Mesothelial cell of epicardium (in vitro differentiated cells): ENCODE measurements around the gene BCL6B. TPM values are rescaled to one million over a fixed set of nuclear protein-coding genes. Genes with fewer than 3 reads are reported as not detected.

ENCODE experiments used
- DNase-seq, 2 experiments: peaks; one replicate each; pipeline ENCODE4 v3.0.0; 2021; ENCODE audit warnings: low spot score in 2 of 2; ENCODE audit not compliant: unreplicated experiment in 2 of 2
- H3K27ac Mint-ChIP-seq: 2 replicates; pipeline ENCODE4 v1.8.0; 2021; ENCODE audit warnings: mixed read lengths
- H3K27me3 Mint-ChIP-seq: 2 replicates; pipeline ENCODE4 v1.8.0; 2021; ENCODE audit warnings: low read depth, mixed read lengths
- H3K36me3 Mint-ChIP-seq: 2 replicates; pipeline ENCODE4 v1.8.0; 2021; ENCODE audit warnings: mixed read lengths
- H3K4me1 Mint-ChIP-seq: 2 replicates; pipeline ENCODE4 v1.8.0; 2021; ENCODE audit warnings: mixed read lengths
- H3K4me3 Mint-ChIP-seq: 2 replicates; pipeline ENCODE4 v1.8.0; 2021; ENCODE audit warnings: mild to moderate bottlenecking, moderate library complexity, mixed read lengths
- H3K9me3 Mint-ChIP-seq: 2 replicates; pipeline ENCODE4 v1.8.0; 2021; ENCODE audit warnings: mixed read lengths
- total RNA-seq: library from RNA; stranded (reverse); gene quantifications from 3 replicates; pipeline ENCODE4 v1.2.1, GENCODE V29; 2021
- TF ChIP-seq, protein P1 (sequence below): fragments of 200-600 bp; sonication (generic); IDR thresholded peaks from one replicate; pipeline ENCODE4 v1.5.0; 2021; ENCODE audit warnings: antibody characterized with exemption; ENCODE audit not compliant: unreplicated experiment

Gene BCL6B
- total RNA-seq, 1 donor from 2014 or later = not detected

DNA sequence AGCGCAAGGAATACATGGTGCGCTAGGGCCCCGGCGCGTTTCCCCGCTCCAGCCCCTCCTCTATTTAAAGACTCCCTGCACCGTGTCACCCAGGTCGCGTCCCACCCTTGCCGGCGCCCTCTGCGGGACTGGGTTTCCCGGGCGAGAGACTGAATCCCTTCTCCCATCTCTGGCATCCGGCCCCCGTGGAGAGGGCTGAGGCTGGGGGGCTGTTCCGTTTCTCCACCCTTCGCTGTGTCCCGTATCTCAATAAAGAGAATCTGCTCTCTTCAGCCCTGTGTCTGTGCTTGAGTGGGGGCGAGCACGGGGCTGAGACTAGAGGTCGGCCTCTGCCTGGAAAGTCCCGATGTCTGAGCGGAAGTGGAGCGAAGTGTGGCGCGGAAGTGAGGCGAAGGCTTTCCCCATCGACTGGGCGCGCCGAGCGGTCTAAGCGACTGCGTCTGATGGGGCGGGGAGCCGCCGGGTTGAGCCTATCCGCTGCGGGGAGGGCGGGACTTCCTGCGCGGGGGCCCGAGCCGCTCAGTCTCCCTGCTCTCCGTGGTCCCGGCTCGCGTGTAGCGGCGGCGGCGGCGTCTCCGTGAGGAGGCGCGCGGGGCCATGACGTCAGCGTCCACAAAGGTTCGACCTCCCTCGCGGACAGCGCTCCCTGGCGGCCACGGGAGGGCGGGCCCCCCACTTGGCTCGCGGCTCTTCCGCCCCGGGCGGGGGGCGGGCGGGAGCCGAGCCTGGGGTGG, 8.4 kb upstream of the BCL6B start:
- Mint-ChIP-seq H3K4me3 (peak overlapping the region; percentile 97), H3K9me3 (no peaks in the 10 kb centered on the region), H3K4me1 (peaks cover 46% of the 10 kb centered on the region), H3K27me3 (no peaks in the 10 kb centered on the region), H3K27ac (peak overlapping the region; percentile 99), H3K36me3 (peaks cover 3% of the 10 kb centered on the region)
- DNase-seq = peak; percentile 97
- TF ChIP-seq, protein P1, sequence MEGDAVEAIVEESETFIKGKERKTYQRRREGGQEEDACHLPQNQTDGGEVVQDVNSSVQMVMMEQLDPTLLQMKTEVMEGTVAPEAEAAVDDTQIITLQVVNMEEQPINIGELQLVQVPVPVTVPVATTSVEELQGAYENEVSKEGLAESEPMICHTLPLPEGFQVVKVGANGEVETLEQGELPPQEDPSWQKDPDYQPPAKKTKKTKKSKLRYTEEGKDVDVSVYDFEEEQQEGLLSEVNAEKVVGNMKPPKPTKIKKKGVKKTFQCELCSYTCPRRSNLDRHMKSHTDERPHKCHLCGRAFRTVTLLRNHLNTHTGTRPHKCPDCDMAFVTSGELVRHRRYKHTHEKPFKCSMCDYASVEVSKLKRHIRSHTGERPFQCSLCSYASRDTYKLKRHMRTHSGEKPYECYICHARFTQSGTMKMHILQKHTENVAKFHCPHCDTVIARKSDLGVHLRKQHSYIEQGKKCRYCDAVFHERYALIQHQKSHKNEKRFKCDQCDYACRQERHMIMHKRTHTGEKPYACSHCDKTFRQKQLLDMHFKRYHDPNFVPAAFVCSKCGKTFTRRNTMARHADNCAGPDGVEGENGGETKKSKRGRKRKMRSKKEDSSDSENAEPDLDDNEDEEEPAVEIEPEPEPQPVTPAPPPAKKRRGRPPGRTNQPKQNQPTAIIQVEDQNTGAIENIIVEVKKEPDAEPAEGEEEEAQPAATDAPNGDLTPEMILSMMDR = peak; percentile 85

DNA sequence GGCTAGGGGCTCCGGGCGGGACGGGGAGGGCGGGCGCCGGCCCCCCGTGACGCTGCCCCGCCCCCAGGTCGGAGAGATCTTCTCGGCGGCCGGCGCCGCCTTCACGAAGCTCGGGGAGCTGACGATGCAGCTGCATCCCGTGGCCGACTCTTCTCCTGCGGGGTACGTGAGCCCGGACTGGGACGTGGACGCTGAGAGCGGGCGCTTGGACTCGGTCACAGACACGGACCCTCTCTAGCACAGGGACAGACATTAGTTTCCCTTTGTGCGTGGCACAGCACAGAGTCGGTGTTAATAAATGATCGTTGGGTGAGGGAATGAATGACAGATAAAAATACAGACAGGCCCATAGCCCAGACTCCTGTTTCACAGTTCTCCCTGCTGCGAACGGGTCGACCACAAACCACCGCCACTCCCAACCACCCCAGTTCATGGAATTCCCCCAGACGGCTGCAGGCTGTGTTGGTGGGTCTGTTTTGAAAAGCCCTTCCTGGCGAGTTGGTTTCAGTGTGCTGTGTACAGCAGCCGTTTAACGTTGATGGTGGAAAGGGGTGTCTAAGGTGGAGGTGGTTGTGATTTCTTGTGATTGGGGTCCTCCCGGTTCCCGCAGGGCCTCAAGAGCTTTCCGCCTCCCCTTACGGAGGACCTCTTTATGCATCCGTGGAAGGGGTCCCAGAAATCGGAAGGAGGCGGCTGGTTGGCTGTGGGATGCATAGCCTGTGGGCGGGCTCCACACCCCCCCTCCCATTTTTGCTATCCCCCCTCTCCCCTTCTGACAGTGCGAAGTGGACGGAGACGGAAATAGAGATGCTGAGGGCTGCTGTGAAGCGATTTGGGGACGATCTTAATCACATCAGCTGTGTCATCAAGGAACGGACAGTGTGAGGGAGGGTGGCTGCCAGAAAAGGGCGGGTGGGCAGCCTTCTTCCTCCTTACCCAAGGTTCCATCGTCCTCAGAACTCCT, 7.6 kb upstream of the BCL6B start:
- H3K27ac Mint-ChIP-seq = peak overlapping the region; percentile 97
- no peaks in the 10 kb centered on the region for H3K36me3 Mint-ChIP-seq
- no peaks in the 10 kb centered on the region for H3K27me3 Mint-ChIP-seq
- H3K9me3 Mint-ChIP-seq = no peaks in the 10 kb centered on the region
- no peak for DNase-seq
- TF ChIP-seq, protein P1 = peak; percentile 65
- peak overlapping the region; percentile 80 for H3K4me3 Mint-ChIP-seq
- H3K4me1 Mint-ChIP-seq = peaks cover 52% of the 10 kb centered on the region

DNA sequence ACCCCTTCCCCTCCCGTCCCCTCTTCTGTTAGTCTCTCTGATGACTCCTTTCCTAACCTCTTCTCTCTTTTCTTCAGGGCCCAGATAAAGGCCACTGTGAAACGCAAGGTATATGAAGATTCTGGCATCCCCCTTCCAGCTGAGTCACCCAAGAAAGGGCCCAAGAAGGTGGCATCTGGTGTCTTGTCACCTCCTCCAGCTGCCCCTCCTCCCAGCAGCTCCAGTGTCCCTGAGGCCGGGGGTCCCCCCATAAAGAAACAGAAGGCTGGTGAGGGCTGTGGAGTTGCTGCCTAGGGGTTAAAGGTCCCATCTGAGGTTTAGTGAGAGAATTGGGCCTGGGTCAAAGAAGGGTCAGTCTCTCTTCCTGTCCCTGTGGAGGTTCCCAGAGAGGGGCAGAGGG, 6.4 kb upstream of the BCL6B start:
- no peak overlapping the region for H3K4me3 Mint-ChIP-seq
- TF ChIP-seq, protein P1 = no peak
- peaks cover 45% of the 10 kb centered on the region for H3K4me1 Mint-ChIP-seq
- no peak overlapping the region for H3K27ac Mint-ChIP-seq
- no peaks in the 10 kb centered on the region for H3K36me3 Mint-ChIP-seq
- no peaks in the 10 kb centered on the region for H3K9me3 Mint-ChIP-seq
- DNase-seq = no peak
- H3K27me3 Mint-ChIP-seq = peaks cover 11% of the 10 kb centered on the region

DNA sequence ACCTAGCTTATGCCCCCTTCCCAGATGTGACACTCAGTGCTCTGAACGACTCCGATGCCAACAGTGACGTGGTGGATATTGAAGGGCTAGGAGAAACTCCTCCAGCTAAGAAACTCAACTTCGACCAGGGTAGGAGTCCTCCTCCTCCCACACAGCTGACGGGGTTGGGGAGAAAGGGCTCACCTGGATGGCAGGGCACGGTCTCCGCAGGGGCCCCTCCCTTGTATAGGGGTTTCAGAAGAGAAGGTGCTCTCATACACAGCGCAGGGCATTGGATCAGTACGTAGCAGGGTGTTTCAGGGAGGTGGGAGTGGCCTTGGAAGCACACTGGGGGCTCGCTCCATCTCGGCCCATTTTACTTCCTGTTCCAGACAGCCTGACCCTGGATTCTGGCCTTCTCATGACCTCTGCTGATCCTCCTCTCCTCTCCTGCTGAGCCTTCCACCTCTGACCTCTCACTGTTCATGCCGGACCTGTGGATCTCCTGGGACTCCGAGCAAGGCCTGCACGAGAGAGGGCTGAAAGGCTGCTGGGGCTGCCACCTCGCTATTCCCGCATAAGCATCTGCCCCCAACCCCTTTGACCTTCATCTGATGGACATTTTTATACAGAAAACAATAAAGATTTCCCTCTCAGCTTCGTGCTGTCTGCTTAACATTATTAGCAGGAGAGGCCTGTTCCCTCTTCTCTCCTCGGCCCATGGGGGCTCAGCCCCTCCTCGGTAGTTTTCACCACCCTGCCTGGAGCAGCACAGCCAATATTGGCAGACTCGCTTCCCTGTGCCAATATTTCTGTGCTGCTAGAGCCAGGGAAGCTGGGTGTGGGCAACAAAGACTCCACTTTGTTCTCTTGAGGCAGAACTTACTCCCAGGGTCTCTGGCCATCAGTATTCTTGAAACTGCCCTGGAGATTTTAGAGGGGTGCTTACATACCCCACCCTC, 5.7 kb upstream of the BCL6B start:
- peaks cover 18% of the 10 kb centered on the region for H3K27me3 Mint-ChIP-seq
- H3K4me3 Mint-ChIP-seq = no peak overlapping the region
- no peak overlapping the region for H3K27ac Mint-ChIP-seq
- DNase-seq = no peak
- H3K9me3 Mint-ChIP-seq = no peaks in the 10 kb centered on the region
- no peaks in the 10 kb centered on the region for H3K36me3 Mint-ChIP-seq
- peaks cover 42% of the 10 kb centered on the region for H3K4me1 Mint-ChIP-seq
- TF ChIP-seq, protein P1 = no peak

DNA sequence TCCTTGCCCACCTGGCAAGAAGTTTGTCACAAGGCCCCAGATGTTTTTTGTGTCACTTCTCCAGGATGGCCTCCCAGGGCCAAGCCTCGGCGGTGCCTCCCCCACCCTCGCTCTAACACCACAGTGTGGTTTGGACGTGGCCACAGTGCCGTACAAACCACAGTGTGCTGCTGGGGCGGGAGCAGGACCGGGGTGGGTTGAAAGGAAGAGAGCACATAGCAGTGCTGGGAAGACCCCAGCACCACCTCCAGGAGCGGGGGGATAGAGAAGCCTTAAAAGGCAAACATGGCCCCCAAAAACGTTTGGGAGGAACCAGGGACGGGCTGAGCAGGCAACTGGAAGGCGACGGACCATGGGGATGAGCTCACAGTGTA, 5.0 kb upstream of the BCL6B start:
- H3K4me3 Mint-ChIP-seq = no peak overlapping the region
- no peaks in the 10 kb centered on the region for H3K36me3 Mint-ChIP-seq
- no peak for DNase-seq
- H3K27me3 Mint-ChIP-seq = peaks cover 25% of the 10 kb centered on the region
- TF ChIP-seq, protein P1 = no peak
- no peaks in the 10 kb centered on the region for H3K9me3 Mint-ChIP-seq
- no peak overlapping the region for H3K27ac Mint-ChIP-seq
- H3K4me1 Mint-ChIP-seq = peaks cover 45% of the 10 kb centered on the region
